SK-N-MC (cell line): ENCODE data around the gene TRRAP.

ENCODE experiments used
- EZH2 ChIP-seq: fragments of 200-600 bp; sonication (generic); IDR thresholded peaks from one replicate; pipeline ENCODE4 v1.6.1; 2017; ENCODE audit warnings: antibody characterized with exemption
- POLR2AphosphoS5 ChIP-seq: IDR thresholded peaks from 2 replicates; pipeline ENCODE4 v1.6.1; 2012; ENCODE audit warnings: mild to moderate bottlenecking, low read depth, low read length, borderline replicate concordance

- TF ChIP-seq POLR2AphosphoS5 = no peak
- no peak for TF ChIP-seq EZH2
These were observed 85.0 kb downstream of the TRRAP start for GRCh38 chr7:98963305-98963704.
